ENCODE data around the gene SIRT6. TPM values are rescaled to one million over a fixed set of nuclear protein-coding genes. Genes with fewer than 3 reads are reported as not detected.

SIRT6 gene
- polyA plus RNA-seq, 1 donor from 2014 or later, result 42.8 TPM

DNA sequence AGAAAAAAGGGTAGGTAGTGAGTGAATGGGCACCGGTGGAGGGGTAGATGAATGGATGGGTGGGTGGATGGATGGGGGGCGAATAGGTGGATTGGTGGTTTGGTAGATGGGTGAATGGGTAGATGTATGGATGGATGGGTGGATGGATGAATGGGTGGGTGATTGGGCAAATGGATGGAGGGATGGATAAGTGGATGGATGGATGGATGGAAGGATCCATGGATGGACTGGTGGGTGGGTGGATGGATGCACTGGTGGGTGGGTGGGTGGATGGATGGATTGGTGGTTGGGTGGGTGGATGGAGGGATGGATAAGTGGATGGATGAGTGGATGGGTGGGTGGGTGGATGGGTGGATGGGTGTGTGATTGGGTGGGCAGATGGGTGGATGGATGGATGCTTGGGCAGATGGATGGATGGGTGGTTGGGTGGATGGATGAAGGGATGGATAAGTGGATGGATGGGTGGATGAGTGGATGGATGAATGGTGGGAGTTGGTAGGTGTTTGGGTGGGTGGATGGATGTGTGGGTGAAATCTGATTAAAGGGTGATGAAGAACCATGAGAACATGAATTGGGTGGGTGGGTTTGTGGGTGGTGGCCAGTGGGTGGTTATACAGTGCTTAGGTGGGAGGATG is 2.5 kb upstream of the SIRT6 start:
- Histone ChIP-seq H3K79me2 (replicated peaks; ENCODE audit: insufficient read depth, low read length) (peaks cover 12% of the 10 kb centered on the region), H3K4me2 (ENCODE audit: low read length) (no peak overlapping the region), H3K4me3 (ENCODE audit: low read length) (no peak overlapping the region), H3K36me3 (ENCODE audit: insufficient read depth, low read length) (no peaks in the 10 kb centered on the region), H3K9me2 (ENCODE audit: insufficient read depth, low read length) (no peaks in the 10 kb centered on the region), H3K9me3 (ENCODE audit: low read length) (no peaks in the 10 kb centered on the region), H3K27me3 (ENCODE audit: insufficient read depth, low read depth, low read length) (no peaks in the 10 kb centered on the region), H3K9ac (ENCODE audit: low read length) (no peak overlapping the region), H3F3A (ENCODE audit: insufficient read depth, low read length, poor library complexity, severe bottlenecking) (no peaks in the 10 kb centered on the region), H3K27ac (ENCODE audit: low read length) (no peak overlapping the region), H2AFZ (ENCODE audit: low read depth, low read length) (no peak overlapping the region), H4K20me1 (ENCODE audit: insufficient read depth) (no peaks in the 10 kb centered on the region)
- TF ChIP-seq MXI1 (conservative IDR thresholded peaks at IDR 0.05; ENCODE audit: poor library complexity, severe bottlenecking), result no peak
- TF ChIP-seq EP300 (conservative IDR thresholded peaks at IDR 0.05; ENCODE audit: poor library complexity, severe bottlenecking), result no peak
- TF ChIP-seq, protein P1, sequence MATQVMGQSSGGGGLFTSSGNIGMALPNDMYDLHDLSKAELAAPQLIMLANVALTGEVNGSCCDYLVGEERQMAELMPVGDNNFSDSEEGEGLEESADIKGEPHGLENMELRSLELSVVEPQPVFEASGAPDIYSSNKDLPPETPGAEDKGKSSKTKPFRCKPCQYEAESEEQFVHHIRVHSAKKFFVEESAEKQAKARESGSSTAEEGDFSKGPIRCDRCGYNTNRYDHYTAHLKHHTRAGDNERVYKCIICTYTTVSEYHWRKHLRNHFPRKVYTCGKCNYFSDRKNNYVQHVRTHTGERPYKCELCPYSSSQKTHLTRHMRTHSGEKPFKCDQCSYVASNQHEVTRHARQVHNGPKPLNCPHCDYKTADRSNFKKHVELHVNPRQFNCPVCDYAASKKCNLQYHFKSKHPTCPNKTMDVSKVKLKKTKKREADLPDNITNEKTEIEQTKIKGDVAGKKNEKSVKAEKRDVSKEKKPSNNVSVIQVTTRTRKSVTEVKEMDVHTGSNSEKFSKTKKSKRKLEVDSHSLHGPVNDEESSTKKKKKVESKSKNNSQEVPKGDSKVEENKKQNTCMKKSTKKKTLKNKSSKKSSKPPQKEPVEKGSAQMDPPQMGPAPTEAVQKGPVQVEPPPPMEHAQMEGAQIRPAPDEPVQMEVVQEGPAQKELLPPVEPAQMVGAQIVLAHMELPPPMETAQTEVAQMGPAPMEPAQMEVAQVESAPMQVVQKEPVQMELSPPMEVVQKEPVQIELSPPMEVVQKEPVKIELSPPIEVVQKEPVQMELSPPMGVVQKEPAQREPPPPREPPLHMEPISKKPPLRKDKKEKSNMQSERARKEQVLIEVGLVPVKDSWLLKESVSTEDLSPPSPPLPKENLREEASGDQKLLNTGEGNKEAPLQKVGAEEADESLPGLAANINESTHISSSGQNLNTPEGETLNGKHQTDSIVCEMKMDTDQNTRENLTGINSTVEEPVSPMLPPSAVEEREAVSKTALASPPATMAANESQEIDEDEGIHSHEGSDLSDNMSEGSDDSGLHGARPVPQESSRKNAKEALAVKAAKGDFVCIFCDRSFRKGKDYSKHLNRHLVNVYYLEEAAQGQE (IDR thresholded peaks at IDR 0.05; ENCODE audit: borderline replicate concordance), result no peak
- no peak for TF ChIP-seq TAF1 (IDR thresholded peaks at IDR 0.05; ENCODE audit: low read depth)

DNA sequence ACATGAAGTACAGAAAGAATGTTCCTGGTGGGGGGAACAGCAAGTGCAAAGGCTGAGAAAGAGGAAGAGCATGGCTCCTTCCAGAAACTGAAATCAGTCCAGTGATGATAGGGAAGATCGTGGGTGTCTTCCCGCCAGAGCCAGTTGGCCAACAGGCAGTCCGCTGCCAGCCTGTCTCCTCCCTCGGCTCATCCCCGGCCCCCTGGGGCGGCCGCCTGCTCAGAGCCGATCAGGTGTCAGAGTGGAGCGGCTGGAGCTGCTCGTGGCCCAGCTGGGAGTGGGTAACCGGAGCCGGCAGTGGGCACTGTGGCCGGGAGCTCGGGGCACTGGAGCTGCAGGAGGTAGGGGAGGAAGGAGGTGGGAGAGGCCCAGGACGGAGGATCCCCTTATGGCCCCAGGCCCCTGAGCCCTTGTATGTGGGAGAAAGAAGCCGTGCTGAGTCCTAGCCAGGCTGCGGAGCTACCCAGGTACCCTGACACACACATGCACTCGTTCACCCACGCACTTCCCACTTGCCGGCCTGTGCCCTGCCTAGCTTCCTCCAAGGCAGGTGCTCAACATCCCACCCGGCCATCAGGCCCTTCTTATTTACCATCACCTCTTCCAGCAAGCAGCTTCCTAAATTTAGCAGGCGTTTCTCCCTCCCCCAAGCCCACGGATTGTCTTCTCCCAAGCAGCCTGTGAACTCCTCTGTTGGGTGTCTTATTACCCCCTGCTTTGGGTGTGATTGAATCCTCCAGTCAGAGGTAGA is 1.8 kb upstream of the SIRT6 start:
- no peak for TF ChIP-seq MXI1 (conservative IDR thresholded peaks at IDR 0.05; ENCODE audit: poor library complexity, severe bottlenecking)
- Histone ChIP-seq H3K27ac (ENCODE audit: low read length) (no peak overlapping the region), H3F3A (ENCODE audit: insufficient read depth, low read length, poor library complexity, severe bottlenecking) (no peaks in the 10 kb centered on the region), H3K9me3 (ENCODE audit: low read length) (no peaks in the 10 kb centered on the region), H4K20me1 (ENCODE audit: insufficient read depth) (no peaks in the 10 kb centered on the region), H3K36me3 (ENCODE audit: insufficient read depth, low read length) (no peaks in the 10 kb centered on the region), H3K4me3 (ENCODE audit: low read length) (no peak overlapping the region), H2AFZ (ENCODE audit: low read depth, low read length) (no peak overlapping the region), H3K9me2 (ENCODE audit: insufficient read depth, low read length) (no peaks in the 10 kb centered on the region), H3K27me3 (ENCODE audit: insufficient read depth, low read depth, low read length) (no peaks in the 10 kb centered on the region), H3K9ac (ENCODE audit: low read length) (no peak overlapping the region), H3K79me2 (replicated peaks; ENCODE audit: insufficient read depth, low read length) (peaks cover 12% of the 10 kb centered on the region), H3K4me2 (ENCODE audit: low read length) (no peak overlapping the region)

DNA sequence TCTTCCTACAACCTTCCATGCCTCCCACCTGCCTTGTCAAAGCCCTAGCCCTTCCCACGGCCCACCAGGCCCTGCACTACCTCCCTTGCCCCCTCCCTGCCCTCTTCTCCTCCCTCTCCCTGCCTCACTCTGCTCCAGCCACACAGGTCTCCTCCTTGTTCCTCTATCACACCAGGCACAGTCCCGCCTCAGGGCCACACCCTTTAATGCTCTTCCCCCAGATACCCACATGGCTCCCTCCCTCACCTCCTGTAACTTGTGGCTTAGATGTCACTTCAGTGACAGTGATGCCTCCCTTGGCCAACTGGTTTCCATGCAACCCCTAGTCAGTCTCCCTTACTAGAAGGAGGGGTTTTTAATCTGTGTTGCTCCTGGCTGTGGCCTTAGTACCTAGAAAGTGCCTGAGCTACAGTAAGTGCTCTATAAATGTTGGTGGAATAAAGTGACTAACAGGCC is 1.3 kb downstream of the SIRT6 start:
- Histone ChIP-seq H3F3A (ENCODE audit: insufficient read depth, low read length, poor library complexity, severe bottlenecking) (no peaks in the 10 kb centered on the region), H3K79me2 (replicated peaks; ENCODE audit: insufficient read depth, low read length) (peaks cover 12% of the 10 kb centered on the region), H2AFZ (ENCODE audit: low read depth, low read length) (no peak overlapping the region), H3K9me2 (ENCODE audit: insufficient read depth, low read length) (no peaks in the 10 kb centered on the region), H3K9ac (ENCODE audit: low read length) (peak overlapping the region; percentile 91), H3K4me2 (ENCODE audit: low read length) (no peak overlapping the region), H3K27me3 (ENCODE audit: insufficient read depth, low read depth, low read length) (no peaks in the 10 kb centered on the region), H3K4me3 (ENCODE audit: low read length) (peak overlapping the region; percentile 97), H3K27ac (ENCODE audit: low read length) (no peak overlapping the region), H4K20me1 (ENCODE audit: insufficient read depth) (no peaks in the 10 kb centered on the region), H3K36me3 (ENCODE audit: insufficient read depth, low read length) (no peaks in the 10 kb centered on the region), H3K9me3 (ENCODE audit: low read length) (no peaks in the 10 kb centered on the region)
- no peak for TF ChIP-seq POLR2AphosphoS5 (IDR thresholded peaks at IDR 0.05)
